NCI-H2107 (cell line): ENCODE results near the gene ARHGAP26.

Experiments
- DNase-seq: peaks from one replicate; lab custom pipeline; 2025; lab: John Stamatoyannopoulos, UW

The ARHGAP26 gene

GRCh38 chr5:142783601-142784341 is 13.6 kb downstream of the ARHGAP26 start:
- no peak for DNase-seq

- DNase-seq: no peak
These were observed 14.3 kb downstream of the ARHGAP26 start for GRCh38 chr5:142784401-142784955.

GRCh38 chr5:142785206-142785605 is 15.0 kb downstream of the ARHGAP26 start:
- no peak for DNase-seq

GRCh38 chr5:142789206-142789605 is 19.0 kb downstream of the ARHGAP26 start:
- DNase-seq: no peak

DNA sequence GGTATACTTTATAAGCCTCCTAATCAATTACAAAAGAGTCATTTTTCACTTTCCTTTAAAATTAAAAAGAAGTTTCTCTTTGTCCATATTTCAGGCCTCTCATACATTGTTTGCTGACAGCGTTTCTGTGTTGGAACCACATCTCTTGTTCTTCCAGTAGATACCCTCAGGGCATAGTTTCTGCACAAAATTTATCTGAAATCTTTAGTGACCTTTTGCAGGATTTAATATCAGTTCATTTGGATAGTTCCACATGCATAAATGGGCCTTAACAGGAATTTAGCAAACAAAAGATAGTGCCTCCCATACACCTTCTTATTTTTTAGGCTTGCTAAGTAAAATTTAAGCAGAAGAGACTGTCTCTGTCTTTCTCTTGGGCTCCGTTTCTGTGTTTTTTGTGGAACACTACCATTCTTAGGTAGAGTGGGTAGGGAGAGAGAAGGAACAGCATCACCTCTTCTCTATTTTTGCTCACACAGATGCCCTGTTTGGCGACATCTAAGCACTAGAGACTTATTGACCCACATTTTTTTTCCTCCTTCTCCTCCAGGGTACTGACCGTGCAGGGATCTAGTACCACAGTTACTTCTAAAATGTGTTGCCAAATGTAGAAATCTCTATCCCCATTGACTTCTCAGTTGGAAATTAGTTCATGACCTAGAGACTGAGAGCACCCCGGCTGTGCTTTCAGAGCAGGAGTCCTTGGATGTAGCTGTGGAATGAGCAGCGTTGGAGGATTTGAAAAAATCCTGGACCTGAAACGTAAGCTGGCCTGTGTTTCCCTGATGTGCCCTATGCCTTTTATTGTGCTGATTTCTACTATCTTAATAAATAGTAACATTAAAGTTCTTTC is 22.1 kb downstream of the ARHGAP26 start:
- DNase-seq: no peak

- DNase-seq: no peak
These were observed 22.7 kb downstream of the ARHGAP26 start for GRCh38 chr5:142792865-142793232.

- no peak for DNase-seq
These were observed 24.4 kb downstream of the ARHGAP26 start for GRCh38 chr5:142794537-142794936.

GRCh38 chr5:142795251-142795650 is 25.1 kb downstream of the ARHGAP26 start:
- no peak for DNase-seq

GRCh38 chr5:142796492-142797109 is 26.4 kb downstream of the ARHGAP26 start:
- no peak for DNase-seq

- no peak for DNase-seq
These were observed 27.2 kb downstream of the ARHGAP26 start for GRCh38 chr5:142797420-142797819.

DNA sequence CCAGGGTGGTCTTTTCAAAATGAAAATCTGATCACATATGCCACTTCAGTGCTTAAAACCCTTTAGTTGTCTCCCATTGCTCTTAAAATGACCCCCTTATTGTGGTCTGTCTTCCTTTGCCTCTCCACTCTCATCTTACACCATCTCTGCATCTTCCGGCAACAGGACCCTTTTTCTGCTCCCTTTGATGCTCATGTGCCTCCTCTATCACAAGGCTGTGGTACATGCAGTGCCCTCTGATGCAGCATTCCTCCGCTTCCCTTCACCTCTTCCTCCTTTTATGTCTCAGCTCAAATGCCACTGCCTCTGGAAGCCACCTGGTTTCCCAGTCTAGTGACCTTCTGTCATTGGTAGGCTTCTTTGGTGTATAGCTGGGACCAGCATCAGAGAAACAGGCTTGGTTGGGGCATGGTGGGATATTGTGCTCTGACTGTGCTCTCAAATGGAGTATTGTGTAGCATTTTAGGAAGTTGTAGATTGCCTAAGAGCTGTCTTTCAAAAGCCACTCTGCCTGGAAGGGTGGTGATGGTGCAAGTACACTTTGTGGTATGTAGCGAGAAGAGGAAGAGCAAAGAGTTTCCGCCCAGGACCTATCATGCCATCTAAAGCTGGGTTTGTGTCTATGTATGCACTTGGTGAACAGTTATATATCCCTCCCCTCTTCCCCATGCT is 28.1 kb downstream of the ARHGAP26 start:
- no peak for DNase-seq

DNA sequence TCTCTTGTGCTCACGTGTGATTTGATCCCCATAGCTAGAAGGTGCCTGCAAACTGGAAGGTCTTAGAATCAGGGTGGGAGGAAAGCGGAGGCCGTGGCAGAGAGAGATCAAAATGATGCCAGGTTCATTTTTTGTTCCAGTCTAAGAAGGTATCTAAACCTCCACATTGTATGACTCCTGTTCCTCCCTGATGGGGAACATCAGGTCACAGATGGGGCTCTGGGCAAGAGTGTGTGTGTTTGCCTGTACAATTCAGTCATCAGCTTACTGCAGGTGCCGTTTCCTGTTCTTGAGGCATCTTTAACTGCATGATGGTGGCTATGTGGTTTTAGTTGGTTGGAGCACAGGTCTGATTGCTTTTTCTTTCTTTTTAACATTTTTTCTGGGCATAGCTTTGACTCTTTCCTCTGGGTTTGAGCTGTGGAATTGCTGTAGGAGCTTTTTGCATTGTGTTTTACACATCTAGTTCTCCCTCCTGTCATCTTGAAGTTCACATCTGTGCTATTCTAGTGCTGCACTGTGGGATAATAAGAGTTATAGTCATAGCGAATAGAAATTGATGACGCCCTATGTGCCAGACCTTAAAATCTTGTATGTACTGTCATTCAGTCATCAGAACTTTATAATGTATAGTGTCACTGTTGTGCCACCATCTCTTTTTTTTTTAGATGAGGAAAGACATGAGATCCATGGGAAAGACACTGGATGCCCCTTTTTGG is 30.8 kb downstream of the ARHGAP26 start:
- DNase-seq: no peak

DNA sequence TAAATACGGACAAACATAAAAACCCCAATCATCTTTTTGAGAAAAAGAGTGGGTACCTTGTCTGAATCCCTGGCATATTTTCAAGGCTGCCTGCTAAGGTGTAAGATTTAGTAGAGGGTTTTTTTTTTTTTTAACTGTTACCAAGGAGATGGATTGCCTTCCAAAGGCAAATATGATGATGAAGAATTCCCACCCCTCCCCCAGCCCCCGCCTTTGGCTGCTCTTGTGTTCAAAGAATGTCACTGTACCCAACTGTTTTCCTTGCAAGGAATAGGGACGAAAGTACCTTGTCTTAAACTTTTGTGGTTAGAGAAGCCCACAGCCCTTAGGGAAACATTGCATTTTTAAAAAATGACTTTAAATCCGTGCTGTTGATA is 31.3 kb downstream of the ARHGAP26 start:
- no peak for DNase-seq

- DNase-seq: no peak
These were observed 33.4 kb downstream of the ARHGAP26 start for GRCh38 chr5:142803428-142804125.

GRCh38 chr5:142805339-142805738 is 35.2 kb downstream of the ARHGAP26 start:
- DNase-seq: no peak

DNA sequence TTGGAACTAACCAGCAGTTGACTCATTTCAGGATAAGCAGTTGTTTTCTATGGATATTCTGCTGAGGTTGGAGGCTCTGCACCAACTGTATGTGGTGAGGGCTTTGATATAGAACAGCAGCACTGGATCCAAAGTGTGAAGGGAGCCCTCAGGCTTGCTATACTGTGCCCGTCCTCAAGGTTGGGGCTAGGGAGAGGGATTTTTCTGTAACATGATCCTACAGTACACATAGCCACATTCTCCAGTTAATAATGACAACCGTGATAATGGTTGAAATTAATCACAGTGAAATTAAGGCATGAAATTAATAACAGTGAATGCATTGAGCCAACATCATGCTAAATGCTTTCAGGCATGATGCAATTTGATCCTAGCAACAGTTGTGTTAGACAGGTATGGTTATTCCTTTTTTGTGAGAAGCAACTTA is 36.7 kb downstream of the ARHGAP26 start:
- no peak for DNase-seq

DNA sequence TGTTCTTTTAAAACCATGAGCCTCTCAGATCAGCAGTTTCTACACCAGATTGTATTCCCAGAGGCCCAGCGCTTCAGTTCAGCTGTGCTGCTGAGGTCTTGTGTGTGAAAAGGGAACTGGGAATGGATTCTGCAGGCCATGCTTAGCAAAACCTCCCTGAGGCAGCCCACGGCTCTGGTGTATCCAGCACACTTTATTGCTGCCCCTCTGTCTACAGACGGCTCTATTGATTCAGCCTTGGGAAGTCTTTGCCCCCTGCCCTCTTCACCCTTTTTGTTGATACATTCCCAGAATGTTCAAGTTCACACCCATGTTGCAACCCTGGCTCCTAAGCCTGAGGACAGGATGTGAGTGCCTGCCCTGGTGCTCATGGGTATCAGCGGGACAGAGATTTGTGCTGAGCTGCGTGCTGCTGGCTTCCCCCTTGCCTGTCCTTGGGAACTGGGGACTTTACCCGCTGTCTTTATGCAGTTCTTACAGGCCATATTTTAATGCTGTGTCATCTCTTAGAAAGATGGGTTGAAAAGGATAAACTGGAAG is 37.3 kb downstream of the ARHGAP26 start:
- DNase-seq: no peak

- DNase-seq: no peak
These were observed 38.9 kb downstream of the ARHGAP26 start for GRCh38 chr5:142808878-142809598.

GRCh38 chr5:142810081-142810480 is 39.9 kb downstream of the ARHGAP26 start:
- no peak for DNase-seq
